Measurements from ENCODE around the gene ERO1B. TPM values are rescaled to one million over a fixed set of nuclear protein-coding genes. Genes with fewer than 3 reads are reported as not detected.

ERO1B gene
- total RNA-seq, 2 experiments from 2014 or later, result 15.2 to 16.5 TPM

DNA sequence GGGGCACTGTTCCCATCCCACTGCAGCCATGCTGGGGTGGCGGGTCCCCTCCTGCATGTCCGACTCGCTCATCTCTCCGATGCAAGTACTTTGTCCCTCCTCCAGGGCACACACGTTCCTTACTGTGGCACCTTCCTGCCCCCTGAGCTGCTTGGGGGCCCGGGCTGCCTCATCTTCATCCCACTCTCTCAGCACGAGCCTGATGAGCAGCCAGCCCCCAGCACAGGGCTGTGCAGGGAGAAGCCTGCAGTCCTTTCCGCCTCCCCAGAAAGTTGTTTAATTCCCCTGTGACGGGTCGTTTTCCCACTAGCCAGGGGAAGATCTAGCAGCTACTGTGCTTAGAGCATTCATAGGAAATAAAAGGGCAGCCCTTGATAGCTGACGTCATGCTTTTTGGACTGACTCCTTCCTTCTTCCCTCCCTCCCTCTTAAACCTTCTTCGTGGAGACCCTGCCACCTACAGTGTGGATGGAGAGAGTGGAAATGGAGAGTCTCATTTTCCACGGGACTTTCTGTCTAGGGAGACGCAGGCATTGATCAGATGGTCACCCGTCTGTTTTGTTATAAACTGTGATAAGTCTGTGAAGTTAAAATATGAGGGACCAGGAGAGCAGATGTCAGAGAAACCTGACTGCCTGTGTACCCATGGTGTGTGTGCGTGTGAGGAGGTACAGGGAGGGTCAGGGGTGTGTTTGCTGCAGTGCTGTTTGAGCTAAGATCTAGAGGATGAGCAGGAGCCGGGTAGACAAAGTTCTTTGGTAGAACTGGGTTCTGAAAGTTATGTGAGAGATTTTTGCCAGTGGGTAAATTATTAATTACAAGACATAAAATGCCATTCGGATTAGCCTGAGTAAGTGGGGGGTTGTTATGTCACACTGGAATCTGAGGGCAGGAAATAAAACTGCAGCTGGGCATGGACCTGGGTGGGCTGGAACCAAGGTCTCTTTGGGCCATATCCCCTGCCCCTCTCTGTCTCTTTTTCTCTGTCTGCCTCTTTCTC lies 105.1 kb downstream of the ERO1B start:
- H3K9me3 ChIP-seq (ENCODE audit: control insufficient read depth in 1 of 2, insufficient read depth in 1 of 2, low read length in 2 of 2), result no peaks in the 10 kb centered on the region
- Mint-ChIP-seq H3K27ac (no peak overlapping the region), H3K4me1 (ENCODE audit: low read depth) (no peaks in the 10 kb centered on the region), H3K4me3 (no peak overlapping the region), H3K27me3 (no peaks in the 10 kb centered on the region), H3K9me3 (no peaks in the 10 kb centered on the region), H3K36me3 (ENCODE audit: low read depth) (peaks cover 15% of the 10 kb centered on the region)
- no peak for ATAC-seq (ENCODE audit: poor library complexity)
- ChIA-PET CTCF (no interaction called here), POLR2A (interaction anchor here (0.6 kb wide), 1 partner anchor 34 kb away, joined by 3 read pairs; the partner anchor contains the start of gene GPR137B)
- no peak overlapping the region for H3K4me3 ChIP-seq (ENCODE audit: low read length)
- DNase-seq, result no peak
- H3K27me3 ChIP-seq (ENCODE audit: control insufficient read depth in 1 of 2, insufficient read depth in 2 of 2, low read length in 2 of 2), result no peaks in the 10 kb centered on the region
- H3K27ac ChIP-seq (ENCODE audit: low read depth in 1 of 2, low read length in 2 of 2), result no peak overlapping the region
- no peaks in the 10 kb centered on the region for H3K4me1 ChIP-seq (ENCODE audit: insufficient read depth, low read length)
- TF ChIP-seq, protein P1, sequence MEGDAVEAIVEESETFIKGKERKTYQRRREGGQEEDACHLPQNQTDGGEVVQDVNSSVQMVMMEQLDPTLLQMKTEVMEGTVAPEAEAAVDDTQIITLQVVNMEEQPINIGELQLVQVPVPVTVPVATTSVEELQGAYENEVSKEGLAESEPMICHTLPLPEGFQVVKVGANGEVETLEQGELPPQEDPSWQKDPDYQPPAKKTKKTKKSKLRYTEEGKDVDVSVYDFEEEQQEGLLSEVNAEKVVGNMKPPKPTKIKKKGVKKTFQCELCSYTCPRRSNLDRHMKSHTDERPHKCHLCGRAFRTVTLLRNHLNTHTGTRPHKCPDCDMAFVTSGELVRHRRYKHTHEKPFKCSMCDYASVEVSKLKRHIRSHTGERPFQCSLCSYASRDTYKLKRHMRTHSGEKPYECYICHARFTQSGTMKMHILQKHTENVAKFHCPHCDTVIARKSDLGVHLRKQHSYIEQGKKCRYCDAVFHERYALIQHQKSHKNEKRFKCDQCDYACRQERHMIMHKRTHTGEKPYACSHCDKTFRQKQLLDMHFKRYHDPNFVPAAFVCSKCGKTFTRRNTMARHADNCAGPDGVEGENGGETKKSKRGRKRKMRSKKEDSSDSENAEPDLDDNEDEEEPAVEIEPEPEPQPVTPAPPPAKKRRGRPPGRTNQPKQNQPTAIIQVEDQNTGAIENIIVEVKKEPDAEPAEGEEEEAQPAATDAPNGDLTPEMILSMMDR (IDR thresholded peaks at IDR 0.05), result no peak
- intact Hi-C loops (cut with DNase I, micrococcal nuclease), result no loop called here
- peaks cover 10% of the 10 kb centered on the region for H3K36me3 ChIP-seq (ENCODE audit: insufficient read depth, low read length)

DNA sequence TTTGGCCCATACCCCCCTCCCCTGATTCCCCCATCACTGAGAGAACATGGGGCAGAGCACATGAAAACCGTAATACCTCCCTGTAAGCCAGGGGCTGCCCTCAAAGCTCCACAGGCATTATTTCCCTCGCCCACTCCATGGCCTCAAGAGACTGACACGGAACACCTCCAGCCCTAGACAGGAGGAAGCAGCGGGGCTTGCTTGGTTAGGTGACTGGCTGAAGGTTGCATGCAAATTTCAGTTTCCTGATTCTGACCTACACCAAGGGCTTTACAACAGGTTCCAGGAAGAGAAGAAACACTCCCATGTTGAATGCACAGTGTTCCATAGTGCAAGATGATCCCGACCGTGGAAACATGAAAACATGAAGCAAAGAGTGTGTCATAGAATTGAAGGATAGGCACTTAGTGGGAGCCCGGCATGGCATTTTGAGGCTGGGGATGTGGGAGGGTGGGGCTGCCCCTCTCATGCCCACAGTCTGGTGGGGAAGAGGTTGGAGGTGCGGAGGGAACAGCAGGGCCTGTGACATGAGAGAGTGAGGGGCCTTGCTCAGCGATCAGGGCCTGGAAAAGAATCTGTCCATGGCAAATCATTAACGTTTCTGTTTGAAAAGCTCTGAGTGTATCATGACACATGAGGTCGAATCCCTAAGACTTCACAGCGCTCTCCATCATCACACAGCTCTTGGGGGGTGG lies 106.0 kb downstream of the ERO1B start:
- ChIA-PET POLR2A (no interaction called here), CTCF (no interaction called here)
- no peak overlapping the region for H3K27ac Mint-ChIP-seq
- H3K36me3 Mint-ChIP-seq (ENCODE audit: low read depth), result peaks cover 11% of the 10 kb centered on the region
- Histone ChIP-seq H3K27me3 (ENCODE audit: control insufficient read depth in 1 of 2, insufficient read depth in 2 of 2, low read length in 2 of 2) (no peaks in the 10 kb centered on the region), H3K27ac (ENCODE audit: low read depth in 1 of 2, low read length in 2 of 2) (no peak overlapping the region), H3K4me3 (ENCODE audit: low read length) (no peak overlapping the region), H3K36me3 (ENCODE audit: insufficient read depth, low read length) (peaks cover 10% of the 10 kb centered on the region), H3K9me3 (ENCODE audit: control insufficient read depth in 1 of 2, insufficient read depth in 1 of 2, low read length in 2 of 2) (no peaks in the 10 kb centered on the region), H3K4me1 (ENCODE audit: insufficient read depth, low read length) (no peaks in the 10 kb centered on the region)
- intact Hi-C loops (cut with DNase I, micrococcal nuclease), result no loop called here
- ATAC-seq (ENCODE audit: poor library complexity), result no peak
- TF ChIP-seq, protein P1 (IDR thresholded peaks at IDR 0.05), result no peak
- H3K4me3 Mint-ChIP-seq, result no peak overlapping the region
- no peak for DNase-seq
- H3K27me3 Mint-ChIP-seq, result no peaks in the 10 kb centered on the region
- no peaks in the 10 kb centered on the region for H3K4me1 Mint-ChIP-seq (ENCODE audit: low read depth)
- no peaks in the 10 kb centered on the region for H3K9me3 Mint-ChIP-seq

DNA sequence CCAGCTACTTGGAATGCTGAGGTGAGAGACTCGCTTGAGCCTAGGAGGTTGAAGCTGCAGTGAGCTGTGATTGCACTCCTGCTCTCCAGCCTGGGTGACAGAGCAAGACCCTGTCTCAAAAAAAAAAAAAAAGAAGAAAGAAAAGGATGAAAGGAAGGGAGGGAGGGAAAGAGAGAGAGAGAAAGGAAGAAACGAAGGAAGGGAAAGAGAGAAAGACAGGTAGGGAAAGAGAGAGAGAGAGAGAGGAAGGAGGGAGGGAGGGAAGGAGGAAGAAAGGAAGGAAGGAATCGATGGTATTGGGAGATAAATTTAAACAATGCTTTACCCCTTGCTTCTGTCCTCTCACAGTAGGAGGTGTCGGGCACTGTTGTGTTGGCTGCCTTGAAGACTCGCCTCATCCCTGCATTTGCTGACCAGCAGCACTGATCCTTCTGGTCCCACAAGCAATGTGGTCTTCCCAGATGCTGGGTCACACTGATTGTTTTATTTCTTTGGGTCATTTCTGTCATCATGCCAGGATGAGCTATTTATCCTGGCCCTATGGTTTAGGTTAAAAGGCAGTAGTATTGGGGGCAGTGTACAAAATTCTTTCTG lies 108.5 kb downstream of the ERO1B start:
- no peak overlapping the region for H3K27ac Mint-ChIP-seq
- H3K4me3 ChIP-seq (ENCODE audit: low read length), result no peak overlapping the region
- TF ChIP-seq, protein P1 (IDR thresholded peaks at IDR 0.05), result no peak

More for the DNA sequence above, 108.5 kb downstream of the ERO1B start:
- ChIA-PET CTCF (interaction anchor here (0.7 kb wide), 1 partner anchor 158 kb away, joined by 3 read pairs; no protein-coding TSS in a partner anchor), POLR2A (no interaction called here)
- intact Hi-C loops (cut with DNase I, micrococcal nuclease), result no loop called here
- no peak for ATAC-seq (ENCODE audit: poor library complexity)
- H3K27ac ChIP-seq (ENCODE audit: low read depth in 1 of 2, low read length in 2 of 2), result no peak overlapping the region
- no peaks in the 10 kb centered on the region for H3K36me3 ChIP-seq (ENCODE audit: insufficient read depth, low read length)
- Mint-ChIP-seq H3K27me3 (no peaks in the 10 kb centered on the region), H3K36me3 (ENCODE audit: low read depth) (no peaks in the 10 kb centered on the region), H3K9me3 (no peaks in the 10 kb centered on the region), H3K4me1 (ENCODE audit: low read depth) (no peaks in the 10 kb centered on the region), H3K4me3 (no peak overlapping the region)
- no peaks in the 10 kb centered on the region for H3K4me1 ChIP-seq (ENCODE audit: insufficient read depth, low read length)
- no peaks in the 10 kb centered on the region for H3K27me3 ChIP-seq (ENCODE audit: control insufficient read depth in 1 of 2, insufficient read depth in 2 of 2, low read length in 2 of 2)
- no peaks in the 10 kb centered on the region for H3K9me3 ChIP-seq (ENCODE audit: control insufficient read depth in 1 of 2, insufficient read depth in 1 of 2, low read length in 2 of 2)
- no peak for DNase-seq

Data from CD4-positive, alpha-beta T cell (primary cell).